HepG2 (cell line): Measurements from ENCODE around the gene UBE2H. TPM values are rescaled to one million over a fixed set of nuclear protein-coding genes. Genes with fewer than 3 reads are reported as not detected.

Experiments
- ADNP ChIP-seq: sonication (generic); formaldehyde crosslinking; IDR thresholded peaks from 2 replicates; pipeline ENCODE4 v1.4.0; 2020; ENCODE audit warnings: missing genetic modification reagents
- CEBPG ChIP-seq: IDR thresholded peaks from 2 replicates; pipeline ENCODE4 v1.6.1; 2016
- CREB1 ChIP-seq, 2 experiments: fragments of 450-650 bp in 1 of 2; IDR thresholded peaks; 2 replicates each; pipeline ENCODE4 v1.6.1; 2016 to 2017; ENCODE audit warnings: control low read depth in 1 of 2, mild to moderate bottlenecking in 1 of 2, missing compliant biosample characterization in 1 of 2, missing genetic modification characterization in 1 of 2
- GPN1 ChIP-seq: sonication (generic); formaldehyde crosslinking; IDR thresholded peaks from 2 replicates; pipeline ENCODE4 v1.5.1; 2020; ENCODE audit warnings: missing genetic modification reagents, borderline replicate concordance
- KMT2A ChIP-seq: sonication (generic); formaldehyde crosslinking; IDR thresholded peaks from 2 replicates; pipeline ENCODE4 v1.4.0; 2020; ENCODE audit warnings: missing genetic modification reagents
- LBX2 ChIP-seq: sonication (generic); formaldehyde crosslinking; IDR thresholded peaks from 2 replicates; pipeline ENCODE4 v1.5.0; 2020; ENCODE audit warnings: missing genetic modification reagents, mild to moderate bottlenecking, borderline replicate concordance
- MTERF4 ChIP-seq: sonication (generic); formaldehyde crosslinking; IDR thresholded peaks from 2 replicates; pipeline ENCODE4 v1.8.0; 2023; ENCODE audit warnings: mild to moderate bottlenecking, missing genetic modification reagents
- NFATC3 ChIP-seq: sonication (generic); formaldehyde crosslinking; IDR thresholded peaks from 2 replicates; pipeline ENCODE4 v1.5.1; 2020; ENCODE audit warnings: mild to moderate bottlenecking, missing genetic modification reagents
- PPARG ChIP-seq: conservative IDR thresholded peaks from 2 replicates; pipeline ENCODE4 v1.6.1; 2016; ENCODE audit warnings: missing biosample characterization, missing genetic modification reagents
- PRDM4 ChIP-seq: sonication (generic); formaldehyde crosslinking; IDR thresholded peaks from 2 replicates; pipeline ENCODE4 v1.9.0; 2021; ENCODE audit warnings: missing genetic modification reagents, borderline replicate concordance
- RAD51 ChIP-seq: fragments of 450-650 bp; IDR thresholded peaks from 2 replicates; pipeline ENCODE4 v1.6.1; 2016; ENCODE audit warnings: borderline replicate concordance
- RORA ChIP-seq: sonication (generic); formaldehyde crosslinking; IDR thresholded peaks from 2 replicates; pipeline ENCODE4 v1.5.0; 2020; ENCODE audit warnings: mild to moderate bottlenecking, missing genetic modification reagents, moderate library complexity
- RXRA ChIP-seq: sonication (generic); formaldehyde crosslinking; IDR thresholded peaks from 2 replicates; pipeline ENCODE4 v1.5.1; 2020; ENCODE audit warnings: missing genetic modification reagents
- RXRB ChIP-seq: IDR thresholded peaks from 2 replicates; pipeline ENCODE4 v1.6.1; 2016; ENCODE audit warnings: borderline replicate concordance, missing genetic modification reagents, missing compliant biosample characterization
- TIGD3 ChIP-seq: sonication (generic); formaldehyde crosslinking; IDR thresholded peaks from 2 replicates; pipeline ENCODE4 v1.5.1; 2020; ENCODE audit warnings: mild to moderate bottlenecking, missing genetic modification reagents, borderline replicate concordance
- TRIM24 ChIP-seq: sonication (generic); formaldehyde crosslinking; IDR thresholded peaks from 2 replicates; pipeline ENCODE4 v1.8.0; 2022; ENCODE audit warnings: mild to moderate bottlenecking, missing genetic modification reagents
- ZBTB44 ChIP-seq: sonication (generic); formaldehyde crosslinking; IDR thresholded peaks from 2 replicates; pipeline ENCODE4 v1.4.0; 2020; ENCODE audit warnings: missing genetic modification reagents
- ZFP36 ChIP-seq: fragments of 150-350 bp; IDR thresholded peaks from 2 replicates; pipeline ENCODE4 v1.6.1; 2018; ENCODE audit warnings: borderline replicate concordance, low read length, low read depth; ENCODE audit not compliant: partially characterized antibody
- ZFX ChIP-seq: sonication (generic); formaldehyde crosslinking; IDR thresholded peaks from 2 replicates; pipeline ENCODE4 v1.4.0; 2020; ENCODE audit warnings: mild to moderate bottlenecking, low read depth, missing genetic modification reagents, moderate library complexity
- ZNF329 ChIP-seq: sonication (generic); formaldehyde crosslinking; IDR thresholded peaks from 2 replicates; pipeline ENCODE4 v1.9.0; 2021; ENCODE audit warnings: low read depth, mild to moderate bottlenecking, missing genetic modification reagents
- ZNF337 ChIP-seq: sonication (generic); formaldehyde crosslinking; IDR thresholded peaks from 2 replicates; pipeline ENCODE4 v1.5.1; 2020; ENCODE audit warnings: missing genetic modification reagents, low read depth, mild to moderate bottlenecking, borderline replicate concordance
- ZNF414 ChIP-seq: sonication (generic); formaldehyde crosslinking; IDR thresholded peaks from 2 replicates; pipeline ENCODE4 v1.5.0; 2020; ENCODE audit warnings: missing genetic modification reagents
- ZNF629 ChIP-seq: sonication (generic); formaldehyde crosslinking; conservative IDR thresholded peaks from 2 replicates; pipeline ENCODE4 v1.5.0; 2020; ENCODE audit warnings: missing genetic modification reagents
- ZNF776 ChIP-seq: sonication (generic); formaldehyde crosslinking; IDR thresholded peaks from 2 replicates; pipeline ENCODE4 v1.4.0; 2020; ENCODE audit warnings: mild to moderate bottlenecking, missing genetic modification reagents
- polyA plus RNA-seq, 8 experiments: library from polyadenylated mRNA; depleted of rRNA in 3 of 8; stranded (reverse) in 7 of 8; unstranded in 1 of 8; fragments of >200 nt; fragmentation: Illumina TruSeq in 4 of 8; extraction: Trizol in 4 of 8; gene quantifications; 2 replicates each; pipeline versions ENCODE4 v1.2.1 to v1.2.3, GENCODE V29; 2011 to 2016; ENCODE audit warnings: low read depth in 4 of 8, missing spikeins in 1 of 8, mixed read lengths in 1 of 8; ENCODE audit not compliant: insufficient read depth in 1 of 8
- total RNA-seq, 5 experiments: library from RNA; depleted of rRNA; stranded (reverse); fragments of >200 nt; fragmentation: Illumina TruSeq; extraction: Trizol; gene quantifications; 2 replicates each; pipeline ENCODE4 v1.2.3, GENCODE V29; 2016; ENCODE audit warnings: low read depth in 1 of 5

UBE2H gene
- total and polyA plus RNA-seq, 2 of the 13 experiments (the other 11 are each of a cell fraction or from before 2014, with no cell fraction given): 15.5 to 40.1 TPM

- TF ChIP-seq CREB1 (IDR thresholded peaks at IDR 0.05) (peak; percentile 59), CREB1 (CRISPR knock-in tag; IDR thresholded peaks at IDR 0.05) (peak; percentile 84), ZFP36 (no peak), ZNF629 (CRISPR knock-in tag) (no peak), GPN1 (no peak), KMT2A (CRISPR knock-in tag) (no peak), ZFX (CRISPR knock-in tag) (peak; percentile 65; the same call in 1 of the 2 replicates), TRIM24 (CRISPR knock-in tag) (no peak), RORA (no peak), ZBTB44 (CRISPR knock-in tag) (no peak), RAD51 (no peak), ZNF414 (no peak), NFATC3 (CRISPR knock-in tag) (no peak), LBX2 (CRISPR knock-in tag) (no peak), PPARG (peak; percentile 99), CEBPG (peak; percentile 64; the same call in 1 of the 2 replicates), MTERF4 (CRISPR knock-in tag) (no peak), RXRA (peak; percentile 97), PRDM4 (CRISPR knock-in tag) (no peak), ADNP (CRISPR knock-in tag) (no peak), ZNF329 (CRISPR knock-in tag) (no peak), ZNF337 (CRISPR knock-in tag) (0 out of 2 replicates have a peak, but pooled peaks have one; percentile 32), TIGD3 (CRISPR knock-in tag) (no peak), ZNF776 (CRISPR knock-in tag) (no peak), RXRB (CRISPR knock-in tag) (peak; percentile 97)
Measured at GRCh38 chr7:129948877-129949291, 3.9 kb downstream of the UBE2H start (continued).
